ENCODE measurements around the gene PCDH17.

GRCh38 chr13:57624565-57625435 lies 6.7 kb upstream of the PCDH17 start:
- no peak for TF ChIP-seq EZH2 (IDR thresholded peaks at IDR 0.05; ENCODE audit: borderline replicate concordance, low read depth, low read length, severe bottlenecking)
- TF ChIP-seq, protein P1, sequence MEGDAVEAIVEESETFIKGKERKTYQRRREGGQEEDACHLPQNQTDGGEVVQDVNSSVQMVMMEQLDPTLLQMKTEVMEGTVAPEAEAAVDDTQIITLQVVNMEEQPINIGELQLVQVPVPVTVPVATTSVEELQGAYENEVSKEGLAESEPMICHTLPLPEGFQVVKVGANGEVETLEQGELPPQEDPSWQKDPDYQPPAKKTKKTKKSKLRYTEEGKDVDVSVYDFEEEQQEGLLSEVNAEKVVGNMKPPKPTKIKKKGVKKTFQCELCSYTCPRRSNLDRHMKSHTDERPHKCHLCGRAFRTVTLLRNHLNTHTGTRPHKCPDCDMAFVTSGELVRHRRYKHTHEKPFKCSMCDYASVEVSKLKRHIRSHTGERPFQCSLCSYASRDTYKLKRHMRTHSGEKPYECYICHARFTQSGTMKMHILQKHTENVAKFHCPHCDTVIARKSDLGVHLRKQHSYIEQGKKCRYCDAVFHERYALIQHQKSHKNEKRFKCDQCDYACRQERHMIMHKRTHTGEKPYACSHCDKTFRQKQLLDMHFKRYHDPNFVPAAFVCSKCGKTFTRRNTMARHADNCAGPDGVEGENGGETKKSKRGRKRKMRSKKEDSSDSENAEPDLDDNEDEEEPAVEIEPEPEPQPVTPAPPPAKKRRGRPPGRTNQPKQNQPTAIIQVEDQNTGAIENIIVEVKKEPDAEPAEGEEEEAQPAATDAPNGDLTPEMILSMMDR (IDR thresholded peaks at IDR 0.05; ENCODE audit: borderline replicate concordance, extremely low read depth, low read length, poor library complexity, severe bottlenecking) = peak; percentile 66
